ENCODE measurements around the gene SP2. TPM values are rescaled to one million over a fixed set of nuclear protein-coding genes. Genes with fewer than 3 reads are reported as not detected.

The SP2 gene
- total RNA-seq, 1 donor from 2014 or later, result 13.5 TPM

DNA sequence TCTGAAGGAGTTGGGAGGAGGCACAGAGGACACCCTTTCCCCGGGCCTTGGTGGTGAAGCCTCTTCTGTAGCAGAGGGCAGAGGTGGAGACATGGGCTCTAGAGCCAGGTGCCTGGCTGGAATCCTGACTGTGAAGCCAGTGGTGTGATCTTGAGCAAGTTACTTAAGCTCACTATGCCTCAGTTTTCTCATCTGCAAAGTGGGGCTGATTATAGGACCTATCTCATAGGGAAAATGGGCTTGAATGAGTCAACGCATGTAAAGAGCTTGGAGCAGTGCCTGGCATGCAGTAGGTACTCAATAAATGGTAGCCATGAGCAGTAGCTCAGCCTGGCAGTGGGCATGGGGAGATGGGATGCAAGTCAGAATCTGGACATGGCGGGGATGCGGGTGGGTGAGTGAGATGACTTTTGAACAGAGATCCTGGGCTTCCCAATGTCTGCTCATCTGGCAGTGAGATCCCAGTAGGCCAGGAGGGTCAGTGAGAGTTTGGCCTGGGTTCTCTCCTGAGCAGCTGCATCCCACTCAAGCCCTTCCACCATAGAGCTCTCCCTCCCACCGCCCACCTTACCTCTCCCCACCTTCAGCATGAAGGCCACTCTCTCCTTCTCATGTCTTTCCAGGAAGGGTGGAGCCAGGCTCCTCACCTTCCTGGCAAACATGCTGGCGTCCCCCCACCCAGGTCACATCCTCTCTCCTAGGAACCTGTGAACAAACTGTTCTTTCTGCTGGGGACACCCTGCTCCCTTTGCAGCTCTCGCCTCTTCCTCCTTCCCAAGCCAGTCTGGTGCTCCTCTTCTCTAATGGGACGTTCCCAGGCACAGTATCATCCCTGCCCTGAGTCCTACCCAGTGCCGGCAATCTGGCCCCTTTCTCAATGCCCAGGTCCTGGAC lies 13.1 kb upstream of the SP2 start:
- Mint-ChIP-seq H3K4me1 (ENCODE audit: low read depth) (peaks cover 5% of the 10 kb centered on the region), H3K27me3 (ENCODE audit: low read depth) (peaks cover 10% of the 10 kb centered on the region), H3K27ac (ENCODE audit: unreplicated experiment) (no peak overlapping the region), H3K36me3 (ENCODE audit: low read depth) (no peaks in the 10 kb centered on the region), H3K4me3 (ENCODE audit: unreplicated experiment) (no peak overlapping the region), H3K9me3 (ENCODE audit: low read depth) (no peaks in the 10 kb centered on the region)
- TF ChIP-seq, protein P1, sequence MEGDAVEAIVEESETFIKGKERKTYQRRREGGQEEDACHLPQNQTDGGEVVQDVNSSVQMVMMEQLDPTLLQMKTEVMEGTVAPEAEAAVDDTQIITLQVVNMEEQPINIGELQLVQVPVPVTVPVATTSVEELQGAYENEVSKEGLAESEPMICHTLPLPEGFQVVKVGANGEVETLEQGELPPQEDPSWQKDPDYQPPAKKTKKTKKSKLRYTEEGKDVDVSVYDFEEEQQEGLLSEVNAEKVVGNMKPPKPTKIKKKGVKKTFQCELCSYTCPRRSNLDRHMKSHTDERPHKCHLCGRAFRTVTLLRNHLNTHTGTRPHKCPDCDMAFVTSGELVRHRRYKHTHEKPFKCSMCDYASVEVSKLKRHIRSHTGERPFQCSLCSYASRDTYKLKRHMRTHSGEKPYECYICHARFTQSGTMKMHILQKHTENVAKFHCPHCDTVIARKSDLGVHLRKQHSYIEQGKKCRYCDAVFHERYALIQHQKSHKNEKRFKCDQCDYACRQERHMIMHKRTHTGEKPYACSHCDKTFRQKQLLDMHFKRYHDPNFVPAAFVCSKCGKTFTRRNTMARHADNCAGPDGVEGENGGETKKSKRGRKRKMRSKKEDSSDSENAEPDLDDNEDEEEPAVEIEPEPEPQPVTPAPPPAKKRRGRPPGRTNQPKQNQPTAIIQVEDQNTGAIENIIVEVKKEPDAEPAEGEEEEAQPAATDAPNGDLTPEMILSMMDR (IDR thresholded peaks at IDR 0.05), result no peak
- DNase-seq (ENCODE audit: low spot score), result peak; percentile 43

DNA sequence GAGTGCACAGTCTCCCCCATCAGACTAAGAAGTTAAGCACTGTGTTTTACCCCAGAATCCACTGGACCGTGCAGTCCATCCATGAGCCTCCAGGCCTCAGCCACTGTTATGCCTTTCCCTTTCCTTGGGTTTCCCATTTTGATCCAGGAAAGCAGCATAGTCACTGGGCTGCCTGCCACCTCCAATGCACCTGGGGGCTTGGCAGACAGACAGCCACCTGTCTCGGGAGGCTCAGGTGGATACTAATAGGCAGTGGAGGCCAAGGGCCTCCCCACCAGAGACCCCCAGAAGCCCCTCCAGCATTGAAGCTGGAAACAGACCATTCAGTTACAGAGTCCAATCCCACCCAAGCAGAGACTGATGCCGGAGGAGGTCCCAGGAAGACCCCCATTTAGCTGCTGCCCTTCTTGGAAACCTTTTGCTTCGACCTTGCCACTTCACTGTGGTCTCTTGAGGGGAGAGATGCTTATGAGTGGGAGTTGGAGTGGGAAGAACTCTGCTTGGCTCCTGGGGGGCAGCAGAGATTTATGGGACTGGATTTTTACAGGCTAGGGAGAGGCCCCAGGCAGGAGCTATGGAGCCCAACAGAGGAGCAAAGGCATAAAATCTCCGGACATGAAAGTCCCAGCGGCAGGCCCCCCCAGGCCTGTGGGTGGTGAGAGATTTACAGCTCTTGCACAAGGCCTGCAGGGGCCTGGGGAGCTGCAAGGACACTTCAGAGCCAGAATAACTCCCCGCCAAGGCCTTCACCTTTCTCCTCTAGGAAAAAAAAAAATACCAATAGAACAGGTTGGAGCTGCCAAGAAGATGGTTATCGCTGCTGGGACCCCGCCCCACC lies 12.2 kb upstream of the SP2 start:
- Mint-ChIP-seq H3K27ac (ENCODE audit: unreplicated experiment) (no peak overlapping the region), H3K27me3 (ENCODE audit: low read depth) (peaks cover 10% of the 10 kb centered on the region), H3K9me3 (ENCODE audit: low read depth) (no peaks in the 10 kb centered on the region), H3K4me1 (ENCODE audit: low read depth) (peaks cover 4% of the 10 kb centered on the region), H3K36me3 (ENCODE audit: low read depth) (no peaks in the 10 kb centered on the region), H3K4me3 (ENCODE audit: unreplicated experiment) (no peak overlapping the region)
- TF ChIP-seq, protein P1 (IDR thresholded peaks at IDR 0.05), result no peak
- DNase-seq (ENCODE audit: low spot score), result peak; percentile 44

DNA sequence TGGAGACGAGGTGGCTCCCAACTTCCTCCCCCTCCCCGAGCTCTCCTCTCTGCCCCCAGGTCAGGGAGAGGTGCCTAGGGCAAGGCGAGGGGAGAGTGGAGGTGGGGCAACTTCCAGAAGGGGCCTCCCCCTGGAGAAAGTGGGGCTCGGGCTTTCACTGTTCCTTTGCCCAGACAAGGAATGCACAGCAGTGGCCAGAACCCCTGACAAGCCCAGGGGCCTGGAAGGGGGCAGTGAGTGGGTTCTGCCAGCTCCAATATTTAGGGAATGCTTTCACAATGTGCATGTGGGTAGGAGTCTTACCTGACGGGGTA lies 11.7 kb upstream of the SP2 start:
- no peaks in the 10 kb centered on the region for H3K36me3 Mint-ChIP-seq (ENCODE audit: low read depth)
- no peaks in the 10 kb centered on the region for H3K4me1 Mint-ChIP-seq (ENCODE audit: low read depth)
- no peak for DNase-seq (ENCODE audit: low spot score)
- no peaks in the 10 kb centered on the region for H3K9me3 Mint-ChIP-seq (ENCODE audit: low read depth)
- H3K4me3 Mint-ChIP-seq (ENCODE audit: unreplicated experiment), result no peak overlapping the region
- TF ChIP-seq, protein P1 (IDR thresholded peaks at IDR 0.05), result no peak
- H3K27me3 Mint-ChIP-seq (ENCODE audit: low read depth), result peaks cover 7% of the 10 kb centered on the region
- no peak overlapping the region for H3K27ac Mint-ChIP-seq (ENCODE audit: unreplicated experiment)

DNA sequence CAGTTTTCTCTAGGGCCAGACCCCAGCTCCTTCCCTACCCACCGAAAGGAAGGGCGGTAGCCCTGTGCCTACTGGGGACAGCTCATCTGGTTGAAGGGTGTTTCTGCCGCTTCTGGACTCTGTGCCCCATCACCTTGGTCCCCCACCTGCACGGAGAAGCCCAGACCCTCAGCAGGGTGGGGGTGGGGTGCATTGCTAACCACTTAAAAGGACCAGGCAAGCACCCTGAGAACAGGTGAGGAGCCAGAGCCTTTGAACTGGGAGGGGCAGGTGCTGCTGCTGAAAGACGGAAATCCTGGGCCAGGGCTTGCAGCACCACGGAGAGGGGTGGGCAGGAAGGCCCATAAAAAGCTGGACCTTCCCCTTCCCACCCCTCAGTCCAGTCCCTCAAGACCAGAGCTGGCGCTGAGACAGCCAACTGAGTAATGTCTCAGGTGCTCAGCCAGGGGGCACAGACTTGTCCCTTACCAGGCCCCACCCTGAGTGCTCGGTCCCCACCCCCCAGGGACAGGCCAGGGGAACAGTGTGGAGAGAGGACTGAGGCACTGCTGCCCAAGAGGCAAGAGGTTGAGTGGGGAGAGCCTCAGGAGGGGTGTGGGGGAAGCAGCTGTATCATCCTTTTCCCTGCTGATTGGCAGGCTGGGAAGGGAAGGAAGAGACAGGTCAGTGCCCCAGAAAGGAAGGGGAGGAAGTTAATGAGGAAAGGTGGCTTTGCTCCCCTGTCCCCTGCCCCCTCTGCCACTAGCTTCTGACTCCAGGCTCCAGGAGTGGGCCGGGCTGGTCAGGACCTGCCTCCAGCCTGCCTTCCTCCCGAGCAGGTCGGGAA lies 10.9 kb upstream of the SP2 start:
- DNase-seq (ENCODE audit: low spot score), result no peak
- no peak overlapping the region for H3K27ac Mint-ChIP-seq (ENCODE audit: unreplicated experiment)
- no peak overlapping the region for H3K4me3 Mint-ChIP-seq (ENCODE audit: unreplicated experiment)
- no peaks in the 10 kb centered on the region for H3K36me3 Mint-ChIP-seq (ENCODE audit: low read depth)
- peaks cover 6% of the 10 kb centered on the region for H3K27me3 Mint-ChIP-seq (ENCODE audit: low read depth)
- H3K4me1 Mint-ChIP-seq (ENCODE audit: low read depth), result no peaks in the 10 kb centered on the region
- H3K9me3 Mint-ChIP-seq (ENCODE audit: low read depth), result no peaks in the 10 kb centered on the region
- TF ChIP-seq, protein P1 (IDR thresholded peaks at IDR 0.05), result no peak

DNA sequence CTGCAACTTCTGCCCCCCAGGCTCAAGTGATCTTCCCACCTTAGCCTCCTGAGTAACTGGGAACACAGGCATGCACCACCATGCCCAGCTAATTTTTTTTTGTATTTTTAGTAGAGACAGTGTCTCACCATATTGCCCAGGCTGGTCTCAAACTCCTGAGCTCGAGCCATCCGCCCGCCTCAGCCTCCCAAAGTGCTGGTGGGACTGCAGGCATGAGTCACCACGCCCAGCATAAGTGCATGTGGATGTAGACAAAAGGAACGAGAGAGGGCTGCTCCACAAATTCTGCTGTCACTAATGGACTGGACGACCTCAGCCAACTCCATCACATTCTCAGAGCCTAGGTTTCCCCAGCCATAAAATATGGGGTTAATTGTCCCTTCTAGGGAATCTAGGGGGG lies 7.7 kb upstream of the SP2 start:
- no peak for DNase-seq (ENCODE audit: low spot score)
- Mint-ChIP-seq H3K9me3 (ENCODE audit: low read depth) (no peaks in the 10 kb centered on the region), H3K27ac (ENCODE audit: unreplicated experiment) (no peak overlapping the region), H3K36me3 (ENCODE audit: low read depth) (no peaks in the 10 kb centered on the region), H3K4me1 (ENCODE audit: low read depth) (no peaks in the 10 kb centered on the region), H3K27me3 (ENCODE audit: low read depth) (no peaks in the 10 kb centered on the region), H3K4me3 (ENCODE audit: unreplicated experiment) (no peak overlapping the region)
- TF ChIP-seq, protein P1 (IDR thresholded peaks at IDR 0.05), result no peak

Data from chondrocyte (in vitro differentiated cells).